Esophagus squamous epithelium (tissue), 5 donors: ENCODE data around the gene PTPRO. TPM values are rescaled to one million over a fixed set of nuclear protein-coding genes. Genes with fewer than 3 reads are reported as not detected.

ENCODE experiments used
- DNase-seq: peaks from one replicate; lab custom pipeline; 2025; lab: John Stamatoyannopoulos, UW
- H3K27ac ChIP-seq, 4 donors: fragments of 200-600 bp; sonication (generic); one replicate each; pipeline ENCODE4 v1.5.1; 2016 to 2019; ENCODE audit warnings: mild to moderate bottlenecking in 1 of 4
- H3K27me3 ChIP-seq, 4 donors: fragments of 200-600 bp; sonication (generic); 1 replicate in 3 of 4; 2 replicates in 1 of 4; pipeline versions ENCODE4 v1.5.1 to v1.6.0; 2017 to 2021; ENCODE audit warnings: antibody characterized with exemption in 1 of 4
- H3K36me3 ChIP-seq, 3 donors: fragments of 200-600 bp; sonication (generic); one replicate each; pipeline ENCODE4 v1.5.1; 2016 to 2019
- H3K4me1 ChIP-seq, 3 donors: fragments of 200-600 bp; sonication (generic); one replicate each; pipeline ENCODE4 v1.5.1; 2017 to 2019
- H3K4me3 ChIP-seq, 4 donors: fragments of 200-600 bp; sonication (generic); 1 replicate in 3 of 4; 2 replicates in 1 of 4; pipeline ENCODE4 v1.5.1; 2016 to 2019; ENCODE audit warnings: mild to moderate bottlenecking in 2 of 4, moderate library complexity in 1 of 4
- H3K9me3 ChIP-seq, 3 donors: fragments of 200-600 bp; sonication (generic); one replicate each; pipeline ENCODE4 v1.5.1; 2016 to 2019
- CTCF ChIP-seq, 6 experiments: fragments of 450-650 bp in 4 of 6; fragments of 200-600 bp in 2 of 6; sonication (generic) in 2 of 6; IDR thresholded peaks; one replicate each; pipeline ENCODE4 v1.5.1; 2016 to 2019; ENCODE audit warnings: antibody characterized with exemption in 6 of 6, mild to moderate bottlenecking in 4 of 6, moderate library complexity in 4 of 6
- POLR2A ChIP-seq, 4 donors: fragments of 450-650 bp; IDR thresholded peaks; one replicate each; pipeline ENCODE4 v1.6.1; 2017; ENCODE audit warnings: antibody characterized with exemption in 4 of 4, mild to moderate bottlenecking in 4 of 4, moderate library complexity in 3 of 4
- whole genome bisulfite sequencing, 2 donors: methylation state at CpG; one replicate each; pipeline ENCODE4 v1.1.5; 2018; 5-methylcytosine and 5-hydroxymethylcytosine counted together
- intact Hi-C: fragments of 100-400 bp; cut with DNase I; formaldehyde crosslinking; loops from one replicate; pipeline ENCODE4 v1.15.0; 2022
- total RNA-seq, 4 donors: library from RNA; depleted of rRNA; stranded (reverse); fragments of >200 nt; gene quantifications; one replicate each; pipeline ENCODE4 v1.1.0, GENCODE V29; 2016
- donor health status: DM: yes; HTN: yes; CAD: no.

The PTPRO gene
- total RNA-seq, 4 donors from 2014 or later, result 0.13 to 1.4 (median 0.76) TPM; not detected in 1

- Histone ChIP-seq H3K4me1 (no peaks in the 10 kb centered on the region), H3K27me3 (no peaks in the 10 kb centered on the region), H3K27ac (no peak overlapping the region), H3K36me3 (no peaks in the 10 kb centered on the region), H3K9me3 (no peaks in the 10 kb centered on the region), H3K4me3 (no peak overlapping the region)
- intact Hi-C loops, result no loop called here
- TF ChIP-seq POLR2A (IDR thresholded peaks at IDR 0.05), result no peak
- no peak for TF ChIP-seq CTCF (IDR thresholded peaks at IDR 0.05)
- 58 to 67% methylated on average over 2 of the region's 2 CpGs for WGBS, 2 donors
- no peak for DNase-seq
These were observed 84.7 kb downstream of the PTPRO start for GRCh38 chr12:15407025-15407424.

- intact Hi-C loops, result no loop called here
- Histone ChIP-seq H3K27ac (no peak overlapping the region), H3K27me3 (peaks cover 0 to 3% (median 0%) of the 10 kb centered on the region in 4 donors), H3K36me3 (no peaks in the 10 kb centered on the region), H3K4me3 (no peak overlapping the region), H3K4me1 (no peaks in the 10 kb centered on the region), H3K9me3 (no peaks in the 10 kb centered on the region)
- TF ChIP-seq CTCF (IDR thresholded peaks at IDR 0.05) (no peak), POLR2A (IDR thresholded peaks at IDR 0.05) (no peak)
- WGBS, 2 donors, result 48 to 68% methylated on average over 3 of the region's 3 CpGs
- no peak for DNase-seq
These were observed 89.5 kb downstream of the PTPRO start for GRCh38 chr12:15411842-15412241.

- intact Hi-C loops, result no loop called here
- Histone ChIP-seq H3K4me3 (no peak overlapping the region), H3K27ac (no peak overlapping the region), H3K9me3 (no peaks in the 10 kb centered on the region), H3K36me3 (no peaks in the 10 kb centered on the region), H3K4me1 (no peaks in the 10 kb centered on the region), H3K27me3 (peaks cover 0 to 3% (median 0%) of the 10 kb centered on the region in 4 donors)
- DNase-seq, result no peak
- no peak for TF ChIP-seq CTCF (IDR thresholded peaks at IDR 0.05)
- no peak for TF ChIP-seq POLR2A (IDR thresholded peaks at IDR 0.05)
- WGBS, 2 donors, result 66 to 69% methylated on average over 3 of the region's 3 CpGs
These were observed 95.4 kb downstream of the PTPRO start for GRCh38 chr12:15417691-15418090.

GRCh38 chr12:15423629-15424028 is 101.3 kb downstream of the PTPRO start:
- H3K36me3 ChIP-seq, result no peaks in the 10 kb centered on the region
- TF ChIP-seq CTCF (IDR thresholded peaks at IDR 0.05) (no peak), POLR2A (IDR thresholded peaks at IDR 0.05) (no peak)
- H3K4me1 ChIP-seq, result no peaks in the 10 kb centered on the region
- H3K9me3 ChIP-seq, result no peaks in the 10 kb centered on the region
- no peak overlapping the region for H3K4me3 ChIP-seq
- no peak for DNase-seq
- H3K27ac ChIP-seq, result no peak overlapping the region
- WGBS, 2 donors, result 34 to 37% methylated on average over 2 of the region's 2 CpGs
- H3K27me3 ChIP-seq, result no peaks in the 10 kb centered on the region
- intact Hi-C loops, result no loop called here

GRCh38 chr12:15427913-15428312 is 105.6 kb downstream of the PTPRO start:
- H3K27me3 ChIP-seq, result no peaks in the 10 kb centered on the region
- TF ChIP-seq POLR2A (IDR thresholded peaks at IDR 0.05), result no peak
- no peak for TF ChIP-seq CTCF (IDR thresholded peaks at IDR 0.05)
- H3K27ac ChIP-seq, result no peak overlapping the region
- WGBS, 2 donors, result 71 to 78% methylated on average over 2 of the region's 2 CpGs
- DNase-seq, result no peak
- no peaks in the 10 kb centered on the region for H3K4me1 ChIP-seq
- H3K9me3 ChIP-seq, result no peaks in the 10 kb centered on the region
- H3K36me3 ChIP-seq, result no peaks in the 10 kb centered on the region
- H3K4me3 ChIP-seq, result no peak overlapping the region
- intact Hi-C loops, result no loop called here
